ENCODE results near the gene KIAA0586.
"Not testable (repeated sequence)": the region's sequence is repeated elsewhere in the genome, so short reads cannot be mapped to it uniquely, and the experiment has no call there.

- TF ChIP-seq CTCF (conservative IDR thresholded peaks at IDR 0.05; ENCODE audit: low read length); EZH2phosphoT487 (IDR thresholded peaks at IDR 0.05; ENCODE audit: borderline replicate concordance): not testable (repeated sequence)
Observed at GRCh38 chr14:58581389-58581788, 153.9 kb downstream of the KIAA0586 start.

All from Loucy (cell line).